Measurements from ENCODE around the gene SNX9. TPM values are rescaled to one million over a fixed set of nuclear protein-coding genes. Genes with fewer than 3 reads are reported as not detected.

SNX9 gene
- total RNA-seq, 1 donor from 2014 or later: 36.0 TPM

DNA sequence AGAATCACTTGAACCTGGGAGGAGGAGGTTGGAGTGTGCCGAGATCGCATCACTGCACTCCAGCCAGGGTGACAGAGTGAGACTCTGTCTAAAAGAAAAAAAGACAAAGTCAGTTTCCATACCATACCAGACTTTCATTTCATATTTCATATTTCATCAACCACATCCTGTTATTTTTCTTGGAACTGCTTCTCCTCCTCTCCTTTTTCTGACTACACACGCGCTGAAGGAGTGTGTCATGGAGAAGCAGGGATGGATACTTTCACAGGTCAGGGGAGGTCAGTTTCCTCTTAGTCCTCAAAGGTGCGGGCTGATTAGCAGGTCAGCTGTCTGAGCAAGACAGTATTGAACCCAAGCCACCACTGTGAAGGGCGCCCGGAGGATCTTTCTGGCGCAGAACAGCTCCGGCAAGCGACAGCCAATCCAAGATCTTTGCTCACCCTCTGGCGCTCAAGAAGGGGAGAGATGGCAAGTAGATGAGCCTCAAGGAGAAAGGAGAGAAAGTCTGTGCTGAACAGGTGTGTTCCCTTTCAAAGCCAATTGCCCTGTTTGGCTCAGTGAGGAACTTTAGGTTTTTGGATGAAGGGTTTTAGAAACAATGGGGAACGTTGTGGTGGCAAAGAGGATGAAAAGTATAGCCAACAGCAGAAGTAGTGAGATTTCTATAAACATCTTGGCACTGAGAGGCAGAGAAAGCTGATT is 139.7 kb downstream of the SNX9 start:
- peak overlapping the region; percentile 12 for H2AFZ ChIP-seq (ENCODE audit: low read depth, low read length)
- H3K4me2 ChIP-seq (ENCODE audit: low read length): peak overlapping the region; percentile 18
- no peaks in the 10 kb centered on the region for H3K27me3 ChIP-seq (ENCODE audit: insufficient read depth, low read length)
- H3K9me3 ChIP-seq (ENCODE audit: insufficient read depth, low read depth, low read length): peaks cover 6% of the 10 kb centered on the region
- Mint-ChIP-seq H3K27me3 (ENCODE audit: low read depth, unreplicated experiment) (no peaks in the 10 kb centered on the region), H3K36me3 (ENCODE audit: low read depth, unreplicated experiment) (peaks cover 2% of the 10 kb centered on the region), H3K4me1 (ENCODE audit: low read depth, unreplicated experiment) (no peaks in the 10 kb centered on the region), H3K27ac (ENCODE audit: unreplicated experiment) (no peak overlapping the region), H3K4me3 (ENCODE audit: unreplicated experiment) (no peak overlapping the region), H3K9me3 (ENCODE audit: unreplicated experiment) (peaks cover 24% of the 10 kb centered on the region)
- no peaks in the 10 kb centered on the region for H3K79me2 ChIP-seq (ENCODE audit: insufficient read depth, low read length)
- peak; percentile 66 for DNase-seq (ENCODE audit: low read depth)
- no peaks in the 10 kb centered on the region for H4K20me1 ChIP-seq (ENCODE audit: insufficient read depth, low read length)
- no peaks in the 10 kb centered on the region for H3K36me3 ChIP-seq (ENCODE audit: insufficient read depth, low read length)
- H3K9ac ChIP-seq (ENCODE audit: low read length): no peak overlapping the region
- FAIRE-seq: no peak
- no peak for TF ChIP-seq EZH2 (IDR thresholded peaks at IDR 0.05; ENCODE audit: insufficient read depth, low read length)
- TF ChIP-seq, protein P1, sequence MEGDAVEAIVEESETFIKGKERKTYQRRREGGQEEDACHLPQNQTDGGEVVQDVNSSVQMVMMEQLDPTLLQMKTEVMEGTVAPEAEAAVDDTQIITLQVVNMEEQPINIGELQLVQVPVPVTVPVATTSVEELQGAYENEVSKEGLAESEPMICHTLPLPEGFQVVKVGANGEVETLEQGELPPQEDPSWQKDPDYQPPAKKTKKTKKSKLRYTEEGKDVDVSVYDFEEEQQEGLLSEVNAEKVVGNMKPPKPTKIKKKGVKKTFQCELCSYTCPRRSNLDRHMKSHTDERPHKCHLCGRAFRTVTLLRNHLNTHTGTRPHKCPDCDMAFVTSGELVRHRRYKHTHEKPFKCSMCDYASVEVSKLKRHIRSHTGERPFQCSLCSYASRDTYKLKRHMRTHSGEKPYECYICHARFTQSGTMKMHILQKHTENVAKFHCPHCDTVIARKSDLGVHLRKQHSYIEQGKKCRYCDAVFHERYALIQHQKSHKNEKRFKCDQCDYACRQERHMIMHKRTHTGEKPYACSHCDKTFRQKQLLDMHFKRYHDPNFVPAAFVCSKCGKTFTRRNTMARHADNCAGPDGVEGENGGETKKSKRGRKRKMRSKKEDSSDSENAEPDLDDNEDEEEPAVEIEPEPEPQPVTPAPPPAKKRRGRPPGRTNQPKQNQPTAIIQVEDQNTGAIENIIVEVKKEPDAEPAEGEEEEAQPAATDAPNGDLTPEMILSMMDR (IDR thresholded peaks at IDR 0.05; ENCODE audit: insufficient read depth, low read depth, low read length): no peak
- H3K4me1 ChIP-seq (ENCODE audit: insufficient read depth, low read length): peaks cover 12% of the 10 kb centered on the region
- H3K4me3 ChIP-seq (ENCODE audit: insufficient read depth, low read depth, low read length): no peak overlapping the region
- peak overlapping the region; percentile 62 for H3K27ac ChIP-seq (ENCODE audit: low read depth, low read length)

DNA sequence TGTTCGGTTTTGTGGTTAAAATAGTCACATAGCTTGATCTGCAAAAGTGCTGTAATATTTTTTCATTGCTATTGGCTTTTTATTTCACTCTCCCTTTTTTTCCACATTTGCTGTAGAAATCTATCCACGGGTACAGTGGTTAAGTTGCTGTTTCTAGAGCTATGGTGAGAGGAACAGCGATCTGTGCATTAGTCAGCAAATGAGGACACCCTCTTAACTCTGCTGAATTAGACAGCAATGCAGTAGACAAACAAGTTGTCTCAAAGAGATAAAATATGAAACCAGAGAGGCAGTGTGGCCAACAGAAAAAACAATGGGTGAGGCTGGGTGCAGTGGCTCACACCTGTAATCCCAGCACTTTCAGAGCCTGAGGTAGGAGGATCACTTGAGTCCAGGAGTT is 141.1 kb downstream of the SNX9 start:
- H3K79me2 ChIP-seq (ENCODE audit: insufficient read depth, low read length): no peaks in the 10 kb centered on the region
- H3K27ac Mint-ChIP-seq (ENCODE audit: unreplicated experiment): no peak overlapping the region
- no peak overlapping the region for H3K4me3 ChIP-seq (ENCODE audit: insufficient read depth, low read depth, low read length)
- FAIRE-seq: no peak
- H3K36me3 Mint-ChIP-seq (ENCODE audit: low read depth, unreplicated experiment): peaks cover 2% of the 10 kb centered on the region
- H3K4me2 ChIP-seq (ENCODE audit: low read length): no peak overlapping the region
- no peak overlapping the region for H2AFZ ChIP-seq (ENCODE audit: low read depth, low read length)
- H3K36me3 ChIP-seq (ENCODE audit: insufficient read depth, low read length): no peaks in the 10 kb centered on the region
- H3K4me1 Mint-ChIP-seq (ENCODE audit: low read depth, unreplicated experiment): peaks cover 4% of the 10 kb centered on the region
- no peak overlapping the region for H3K9ac ChIP-seq (ENCODE audit: low read length)
- H3K4me3 Mint-ChIP-seq (ENCODE audit: unreplicated experiment): no peak overlapping the region
- H3K27me3 Mint-ChIP-seq (ENCODE audit: low read depth, unreplicated experiment): peaks cover under 1% of the 10 kb centered on the region
- H3K27ac ChIP-seq (ENCODE audit: low read depth, low read length): no peak overlapping the region
- H4K20me1 ChIP-seq (ENCODE audit: insufficient read depth, low read length): no peaks in the 10 kb centered on the region
- peaks cover 17% of the 10 kb centered on the region for H3K9me3 Mint-ChIP-seq (ENCODE audit: unreplicated experiment)
- peaks cover 3% of the 10 kb centered on the region for H3K9me3 ChIP-seq (ENCODE audit: insufficient read depth, low read depth, low read length)
- H3K4me1 ChIP-seq (ENCODE audit: insufficient read depth, low read length): peaks cover 16% of the 10 kb centered on the region
- no peak for DNase-seq (ENCODE audit: low read depth)
- TF ChIP-seq, protein P1 (IDR thresholded peaks at IDR 0.05; ENCODE audit: insufficient read depth, low read depth, low read length): no peak
- H3K27me3 ChIP-seq (ENCODE audit: insufficient read depth, low read length): no peaks in the 10 kb centered on the region

DNA sequence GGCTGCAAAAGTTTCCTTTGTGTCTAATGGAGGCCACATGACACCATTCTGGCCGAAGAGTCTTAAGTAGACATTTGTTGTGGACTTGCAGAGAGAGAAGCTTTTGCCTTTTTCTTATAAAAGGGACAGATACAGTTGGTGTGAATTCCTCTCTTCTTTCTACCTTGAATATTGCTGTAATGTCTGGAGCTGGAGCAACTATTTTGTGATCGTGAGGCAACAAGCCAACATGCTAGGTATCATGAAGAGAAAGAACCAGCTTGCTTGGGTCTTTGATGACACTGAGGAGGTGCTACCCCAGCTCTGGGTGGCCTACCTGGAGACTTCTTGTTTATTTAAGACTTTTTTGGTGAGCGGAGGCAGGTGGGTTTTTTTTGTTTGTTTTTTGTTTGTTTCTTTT is 142.3 kb downstream of the SNX9 start:
- Histone ChIP-seq H3K4me1 (ENCODE audit: insufficient read depth, low read length) (peaks cover 20% of the 10 kb centered on the region), H2AFZ (ENCODE audit: low read depth, low read length) (no peak overlapping the region), H3K9me3 (ENCODE audit: insufficient read depth, low read depth, low read length) (peaks cover 3% of the 10 kb centered on the region), H3K79me2 (ENCODE audit: insufficient read depth, low read length) (no peaks in the 10 kb centered on the region), H3K27me3 (ENCODE audit: insufficient read depth, low read length) (no peaks in the 10 kb centered on the region), H3K4me3 (ENCODE audit: insufficient read depth, low read depth, low read length) (no peak overlapping the region), H4K20me1 (ENCODE audit: insufficient read depth, low read length) (no peaks in the 10 kb centered on the region), H3K36me3 (ENCODE audit: insufficient read depth, low read length) (no peaks in the 10 kb centered on the region), H3K9ac (ENCODE audit: low read length) (no peak overlapping the region), H3K4me2 (ENCODE audit: low read length) (no peak overlapping the region), H3K27ac (ENCODE audit: low read depth, low read length) (no peak overlapping the region)
- Mint-ChIP-seq H3K27ac (ENCODE audit: unreplicated experiment) (no peak overlapping the region), H3K9me3 (ENCODE audit: unreplicated experiment) (peaks cover 6% of the 10 kb centered on the region), H3K27me3 (ENCODE audit: low read depth, unreplicated experiment) (peaks cover 2% of the 10 kb centered on the region), H3K36me3 (ENCODE audit: low read depth, unreplicated experiment) (no peaks in the 10 kb centered on the region), H3K4me3 (ENCODE audit: unreplicated experiment) (no peak overlapping the region), H3K4me1 (ENCODE audit: low read depth, unreplicated experiment) (peaks cover 6% of the 10 kb centered on the region)
- DNase-seq (ENCODE audit: low read depth) (no peak), FAIRE-seq (no peak)
- TF ChIP-seq, protein P1 (IDR thresholded peaks at IDR 0.05; ENCODE audit: insufficient read depth, low read depth, low read length): no peak
- no peak for TF ChIP-seq EZH2 (IDR thresholded peaks at IDR 0.05; ENCODE audit: insufficient read depth, low read length)
